Neuron (in vitro differentiated cells): ENCODE data around the gene SPATA20.

Source experiments
- H2AFZ ChIP-seq: one replicate; pipeline ENCODE4 v1.6.1; 2013; ENCODE audit warnings: low read depth, mild to moderate bottlenecking, inconsistent platforms, low read length, moderate library complexity
- H3K27me3 ChIP-seq: one replicate; pipeline ENCODE4 v1.6.1; 2013; ENCODE audit warnings: low read length; ENCODE audit not compliant: insufficient read depth
- H3K36me3 ChIP-seq: one replicate; pipeline ENCODE4 v1.6.1; 2013; ENCODE audit warnings: low read length; ENCODE audit not compliant: insufficient read depth
- H3K4me1 ChIP-seq: one replicate; pipeline ENCODE4 v1.6.1; 2013; ENCODE audit warnings: low read length; ENCODE audit not compliant: insufficient read depth
- H3K4me3 ChIP-seq: 2 replicates; pipeline ENCODE4 v1.5.1; 2013; ENCODE audit warnings: mild to moderate bottlenecking, low read length, moderate library complexity
- H3K9me3 ChIP-seq: one replicate; pipeline ENCODE4 v1.6.1; 2013; ENCODE audit warnings: low read length

The SPATA20 gene

GRCh38 chr17:50585346-50585745 lies 38.4 kb downstream of the SPATA20 start:
- Histone ChIP-seq H3K9me3 (no peaks in the 10 kb centered on the region), H3K4me1 (peaks cover 19% of the 10 kb centered on the region), H3K4me3 (no peak overlapping the region), H3K27me3 (no peaks in the 10 kb centered on the region), H2AFZ (no peak overlapping the region), H3K36me3 (no peaks in the 10 kb centered on the region)

- Histone ChIP-seq H3K4me3 (no peak overlapping the region), H3K4me1 (peaks cover 19% of the 10 kb centered on the region), H2AFZ (no peak overlapping the region), H3K36me3 (no peaks in the 10 kb centered on the region), H3K9me3 (no peaks in the 10 kb centered on the region), H3K27me3 (no peaks in the 10 kb centered on the region)
These were observed 38.9 kb downstream of the SPATA20 start for GRCh38 chr17:50585891-50586290.

GRCh38 chr17:50586421-50587247 lies 39.7 kb downstream of the SPATA20 start:
- no peaks in the 10 kb centered on the region for H3K27me3 ChIP-seq
- H3K4me3 ChIP-seq = no peak overlapping the region
- no peak overlapping the region for H2AFZ ChIP-seq
- H3K4me1 ChIP-seq = peaks cover 19% of the 10 kb centered on the region
- H3K36me3 ChIP-seq = no peaks in the 10 kb centered on the region
- no peaks in the 10 kb centered on the region for H3K9me3 ChIP-seq

GRCh38 chr17:50587571-50587970 lies 40.6 kb downstream of the SPATA20 start:
- Histone ChIP-seq H3K4me1 (peaks cover 24% of the 10 kb centered on the region), H3K4me3 (no peak overlapping the region), H2AFZ (no peak overlapping the region), H3K9me3 (no peaks in the 10 kb centered on the region), H3K27me3 (no peaks in the 10 kb centered on the region), H3K36me3 (no peaks in the 10 kb centered on the region)

- peaks cover 33% of the 10 kb centered on the region for H3K4me1 ChIP-seq
- no peak overlapping the region for H2AFZ ChIP-seq
- no peaks in the 10 kb centered on the region for H3K36me3 ChIP-seq
- H3K4me3 ChIP-seq = no peak overlapping the region
- H3K27me3 ChIP-seq = no peaks in the 10 kb centered on the region
- H3K9me3 ChIP-seq = no peaks in the 10 kb centered on the region
These were observed 41.5 kb downstream of the SPATA20 start for GRCh38 chr17:50588391-50589049.

GRCh38 chr17:50589095-50589705 lies 42.2 kb downstream of the SPATA20 start:
- Histone ChIP-seq H3K9me3 (no peaks in the 10 kb centered on the region), H3K36me3 (no peaks in the 10 kb centered on the region), H3K27me3 (no peaks in the 10 kb centered on the region), H3K4me1 (peaks cover 40% of the 10 kb centered on the region), H2AFZ (no peak overlapping the region), H3K4me3 (no peak overlapping the region)

- no peaks in the 10 kb centered on the region for H3K9me3 ChIP-seq
- no peaks in the 10 kb centered on the region for H3K36me3 ChIP-seq
- H3K27me3 ChIP-seq = no peaks in the 10 kb centered on the region
- peaks cover 46% of the 10 kb centered on the region for H3K4me1 ChIP-seq
- no peak overlapping the region for H3K4me3 ChIP-seq
- no peak overlapping the region for H2AFZ ChIP-seq
These were observed 44.2 kb downstream of the SPATA20 start for GRCh38 chr17:50590946-50591737.

- Histone ChIP-seq H3K9me3 (peaks cover 2% of the 10 kb centered on the region), H2AFZ (no peak overlapping the region), H3K36me3 (no peaks in the 10 kb centered on the region), H3K27me3 (no peaks in the 10 kb centered on the region), H3K4me1 (peaks cover 41% of the 10 kb centered on the region), H3K4me3 (no peak overlapping the region)
These were observed 46.3 kb downstream of the SPATA20 start for GRCh38 chr17:50593321-50593720.

- Histone ChIP-seq H3K4me3 (no peak overlapping the region), H2AFZ (no peak overlapping the region), H3K4me1 (peaks cover 40% of the 10 kb centered on the region), H3K9me3 (peaks cover 2% of the 10 kb centered on the region), H3K36me3 (no peaks in the 10 kb centered on the region), H3K27me3 (no peaks in the 10 kb centered on the region)
These were observed 47.3 kb downstream of the SPATA20 start for GRCh38 chr17:50594128-50594823.

GRCh38 chr17:50594892-50595291 lies 47.9 kb downstream of the SPATA20 start:
- Histone ChIP-seq H2AFZ (no peak overlapping the region), H3K9me3 (peaks cover 2% of the 10 kb centered on the region), H3K27me3 (no peaks in the 10 kb centered on the region), H3K36me3 (no peaks in the 10 kb centered on the region), H3K4me3 (no peak overlapping the region), H3K4me1 (peaks cover 34% of the 10 kb centered on the region)

GRCh38 chr17:50596191-50597037 lies 49.4 kb downstream of the SPATA20 start:
- no peaks in the 10 kb centered on the region for H3K36me3 ChIP-seq
- H3K9me3 ChIP-seq = peaks cover 2% of the 10 kb centered on the region
- peaks cover 35% of the 10 kb centered on the region for H3K4me1 ChIP-seq
- no peak overlapping the region for H2AFZ ChIP-seq
- H3K4me3 ChIP-seq = no peak overlapping the region
- H3K27me3 ChIP-seq = no peaks in the 10 kb centered on the region

- peaks cover 30% of the 10 kb centered on the region for H3K4me1 ChIP-seq
These were observed 51.5 kb downstream of the SPATA20 start for GRCh38 chr17:50598487-50598886.

More at GRCh38 chr17:50598487-50598886, 51.5 kb downstream of the SPATA20 start:
- Histone ChIP-seq H2AFZ (no peak overlapping the region), H3K27me3 (no peaks in the 10 kb centered on the region), H3K9me3 (peaks cover 2% of the 10 kb centered on the region), H3K4me3 (no peak overlapping the region), H3K36me3 (no peaks in the 10 kb centered on the region)
